Central memory CD4-positive, alpha-beta T cell (primary cell): ENCODE data around the gene PARVA.

Experiments used
- DNase-seq: peaks from one replicate; pipeline ENCODE4 v3.0.0; 2022

The PARVA gene

DNA sequence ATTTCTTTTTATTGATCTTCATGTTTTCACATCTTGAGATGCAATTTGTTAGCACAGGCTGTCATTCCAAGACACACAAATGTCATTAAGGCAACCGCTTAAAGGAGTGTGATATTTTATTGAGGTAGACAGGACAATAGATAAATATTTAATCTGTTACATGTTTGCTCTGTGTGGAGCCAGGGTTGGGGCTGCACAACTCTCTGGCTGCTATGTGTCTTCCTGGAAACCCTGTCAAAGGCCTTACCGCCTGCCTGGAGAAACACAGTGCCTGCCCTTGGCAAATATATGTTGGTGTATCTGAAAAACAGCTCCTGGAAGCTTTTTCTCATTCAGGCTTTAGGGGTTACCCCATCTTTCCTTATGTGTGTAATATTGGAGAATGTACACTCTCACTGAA is 157.2 kb downstream of the PARVA start:
- no peak for DNase-seq

DNA sequence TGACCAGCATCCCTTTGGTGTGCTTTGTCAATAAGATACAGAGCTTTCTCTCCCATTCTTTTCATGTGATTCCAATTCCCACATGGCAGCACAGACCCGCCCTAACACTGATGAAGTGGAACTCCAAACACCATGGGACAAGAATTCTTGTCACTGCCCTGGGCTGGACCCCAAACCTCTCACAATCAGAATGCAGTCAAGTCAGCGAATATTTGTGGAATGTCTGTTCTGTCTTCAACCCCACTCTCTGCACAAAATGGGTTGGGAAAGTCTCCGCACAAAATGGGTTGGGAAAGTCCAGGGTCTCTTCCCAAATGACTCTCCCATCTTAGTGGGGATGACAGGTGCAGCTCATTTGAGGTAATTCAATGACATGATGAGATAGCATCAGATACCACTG is 157.9 kb downstream of the PARVA start:
- DNase-seq, result no peak

DNA sequence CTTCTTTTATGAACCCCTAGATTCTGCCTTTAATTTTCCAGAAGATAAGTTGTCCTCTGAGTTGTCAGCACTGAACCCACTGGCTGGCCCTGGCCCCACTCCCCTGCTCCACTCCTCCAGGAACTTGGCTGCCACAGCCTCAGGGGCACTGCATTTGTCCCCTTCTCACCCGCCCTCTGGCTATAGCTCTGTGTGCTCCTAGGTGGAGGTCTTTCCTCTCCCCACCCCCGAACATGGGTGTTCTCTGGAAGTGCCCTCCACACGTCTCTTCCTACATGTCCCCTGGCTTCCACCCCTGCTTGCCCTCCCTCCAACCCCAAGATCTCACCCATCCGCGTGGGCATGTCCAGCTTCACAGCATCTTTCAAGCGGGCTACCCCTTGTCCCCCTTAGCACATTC is 159.2 kb downstream of the PARVA start:
- DNase-seq, result no peak

DNA sequence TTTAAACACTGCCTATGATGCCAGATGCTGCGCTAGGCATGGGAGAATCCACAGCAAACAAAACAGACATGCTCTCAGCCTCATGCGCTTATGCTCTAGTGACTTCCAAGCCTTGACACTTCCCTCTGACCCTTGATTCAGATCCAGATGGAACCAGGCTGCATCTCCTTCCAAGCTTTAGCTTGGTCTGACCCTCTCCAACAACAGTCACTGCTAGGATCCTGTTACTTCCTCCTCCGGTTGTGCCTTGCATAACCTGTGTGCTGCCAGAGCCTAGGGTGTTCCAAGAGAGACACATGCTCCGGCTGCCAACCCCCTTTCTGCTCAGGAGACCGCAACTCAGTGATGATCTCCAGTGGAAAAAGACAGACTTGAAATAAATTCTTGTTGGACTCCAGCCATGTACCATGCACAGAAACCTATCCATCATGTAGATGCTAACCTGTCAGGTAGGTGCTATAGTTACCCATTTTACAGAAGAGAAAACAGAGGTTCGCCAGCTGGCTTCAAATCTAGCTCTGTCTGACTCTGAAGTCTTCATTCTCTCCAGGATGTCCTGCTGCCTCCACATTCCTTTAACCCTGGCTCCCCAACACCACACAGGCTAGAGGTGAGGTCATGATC is 160.5 kb downstream of the PARVA start:
- no peak for DNase-seq

DNA sequence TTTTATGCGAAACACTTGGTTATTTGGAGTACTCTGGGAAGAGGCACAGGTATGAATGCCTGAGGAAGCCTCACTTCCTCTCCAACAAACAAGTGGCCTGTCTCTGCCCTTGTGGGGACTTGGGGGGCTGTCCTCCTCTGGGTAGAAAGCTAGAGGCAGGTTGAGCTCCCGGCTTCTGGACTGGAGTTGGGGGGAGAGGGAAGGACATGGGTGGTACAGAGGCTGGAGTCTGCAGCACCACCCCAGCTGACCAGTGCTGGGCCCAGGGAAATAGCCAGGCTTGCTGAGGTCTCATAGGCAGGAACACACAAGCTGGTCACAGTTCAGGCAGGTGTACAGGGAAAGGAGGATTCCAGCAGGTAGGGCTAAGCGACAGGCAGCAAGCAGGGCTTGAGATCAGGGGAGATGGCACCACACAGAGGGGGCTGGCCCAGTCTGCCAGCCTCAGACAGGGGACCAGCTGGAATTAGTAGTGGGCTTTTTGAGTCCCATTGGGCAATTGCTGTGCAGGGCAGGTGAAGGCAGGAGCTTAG is 161.6 kb downstream of the PARVA start:
- no peak for DNase-seq

DNA sequence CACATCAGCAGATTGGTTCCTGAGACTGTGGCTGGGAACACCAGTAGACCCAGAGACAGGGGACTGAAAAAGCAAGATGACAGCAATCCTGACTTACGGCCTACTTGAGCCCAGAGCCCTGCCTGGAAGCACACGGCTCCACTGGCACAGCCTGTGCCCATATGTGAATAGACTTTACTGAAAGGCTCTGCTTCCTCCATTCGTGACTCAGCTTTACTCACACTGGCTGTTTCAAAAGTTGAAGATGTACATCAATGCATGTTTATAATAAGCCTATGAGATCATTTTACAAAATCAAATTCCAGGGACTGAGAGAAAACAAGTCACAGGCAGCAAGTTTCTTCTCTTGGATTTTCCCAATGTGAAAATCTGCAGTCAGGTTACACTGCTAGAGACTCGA is 162.2 kb downstream of the PARVA start:
- no peak for DNase-seq

DNA sequence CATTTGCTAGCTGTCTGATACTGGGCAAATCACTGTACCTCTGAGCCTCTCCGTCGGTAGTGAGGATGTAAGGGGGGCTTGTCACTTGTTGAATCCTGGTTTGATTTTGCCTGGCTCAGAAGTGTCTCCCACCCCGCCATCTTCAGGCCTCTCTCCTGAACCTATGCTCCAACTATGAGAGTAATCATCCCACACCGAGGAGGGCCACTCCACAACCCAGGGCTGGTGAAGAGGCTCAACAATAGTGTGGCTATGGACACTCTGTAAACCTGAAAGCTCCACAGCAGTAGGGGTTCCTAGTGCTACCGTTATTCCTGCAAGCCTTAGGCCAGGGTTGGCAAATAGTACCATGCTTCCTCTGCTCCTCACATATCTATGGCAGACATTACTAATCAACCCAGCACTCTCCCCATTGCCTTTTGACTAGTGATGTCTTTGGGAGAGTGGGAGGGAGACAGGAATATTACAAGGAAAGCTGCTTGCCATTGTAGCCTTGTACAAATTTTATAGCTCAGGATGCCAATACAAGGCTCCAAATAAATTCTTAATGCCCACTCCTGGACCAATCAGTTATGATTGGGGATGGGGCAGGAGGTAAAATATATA is 162.8 kb downstream of the PARVA start:
- DNase-seq, result no peak

DNA sequence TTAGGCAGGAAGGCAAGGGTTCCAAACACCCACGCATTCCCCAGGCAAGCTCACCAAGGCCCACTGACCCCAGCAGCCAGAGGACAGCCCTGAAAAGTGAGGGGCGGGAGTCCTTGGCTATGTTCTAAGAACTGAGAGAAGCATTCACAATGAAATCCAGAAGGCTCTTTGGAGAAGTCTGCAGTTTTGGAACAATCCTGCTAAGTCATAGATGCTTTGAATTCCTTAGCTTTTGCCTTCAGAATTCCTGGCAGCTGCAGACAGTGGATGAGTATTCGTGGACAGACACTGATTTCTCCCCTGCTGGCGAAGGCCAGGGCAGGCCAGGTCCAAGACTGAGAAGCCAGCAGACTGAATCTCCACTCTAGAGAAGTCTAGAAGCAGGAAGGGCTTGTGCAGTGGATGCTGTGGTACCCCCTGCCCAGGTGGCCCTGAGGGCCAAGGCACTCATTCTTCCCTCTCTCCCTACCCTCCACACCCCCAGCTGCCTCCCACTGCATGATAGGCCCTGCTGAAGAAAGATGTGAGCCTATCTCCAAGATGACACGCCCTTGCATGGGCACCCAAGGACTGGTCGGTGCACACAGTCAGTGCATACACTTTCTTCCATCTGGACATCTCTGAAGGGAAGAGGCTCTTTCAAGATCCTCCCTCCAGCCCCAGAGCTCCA is 163.7 kb downstream of the PARVA start:
- no peak for DNase-seq

DNA sequence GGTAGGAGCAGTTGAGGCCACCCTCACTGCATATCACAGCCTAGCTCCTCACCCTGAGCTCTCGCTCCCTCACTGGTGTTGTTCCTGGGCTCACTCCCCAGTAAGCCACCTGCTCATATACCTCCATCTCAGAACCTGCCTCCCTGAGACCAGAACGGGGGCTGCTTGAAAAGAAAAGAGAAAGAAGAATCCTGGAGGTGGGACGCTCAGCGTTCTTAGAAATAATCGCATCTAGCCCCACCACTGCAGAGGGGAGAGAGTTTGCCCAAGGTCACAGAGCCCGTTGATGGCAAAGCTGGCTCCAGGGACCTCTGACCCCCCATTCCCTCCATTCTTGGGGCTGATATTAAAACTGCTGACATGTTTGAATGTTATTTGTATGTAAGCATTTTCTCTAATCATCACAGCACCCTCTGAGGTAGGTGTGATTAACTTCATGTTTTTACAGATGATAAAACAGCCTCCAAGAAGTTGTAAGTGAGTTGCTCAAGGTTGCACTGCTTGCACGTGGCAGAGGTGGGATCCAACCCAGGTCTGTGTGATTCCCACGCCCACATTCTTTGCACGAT is 164.3 kb downstream of the PARVA start:
- no peak for DNase-seq

DNA sequence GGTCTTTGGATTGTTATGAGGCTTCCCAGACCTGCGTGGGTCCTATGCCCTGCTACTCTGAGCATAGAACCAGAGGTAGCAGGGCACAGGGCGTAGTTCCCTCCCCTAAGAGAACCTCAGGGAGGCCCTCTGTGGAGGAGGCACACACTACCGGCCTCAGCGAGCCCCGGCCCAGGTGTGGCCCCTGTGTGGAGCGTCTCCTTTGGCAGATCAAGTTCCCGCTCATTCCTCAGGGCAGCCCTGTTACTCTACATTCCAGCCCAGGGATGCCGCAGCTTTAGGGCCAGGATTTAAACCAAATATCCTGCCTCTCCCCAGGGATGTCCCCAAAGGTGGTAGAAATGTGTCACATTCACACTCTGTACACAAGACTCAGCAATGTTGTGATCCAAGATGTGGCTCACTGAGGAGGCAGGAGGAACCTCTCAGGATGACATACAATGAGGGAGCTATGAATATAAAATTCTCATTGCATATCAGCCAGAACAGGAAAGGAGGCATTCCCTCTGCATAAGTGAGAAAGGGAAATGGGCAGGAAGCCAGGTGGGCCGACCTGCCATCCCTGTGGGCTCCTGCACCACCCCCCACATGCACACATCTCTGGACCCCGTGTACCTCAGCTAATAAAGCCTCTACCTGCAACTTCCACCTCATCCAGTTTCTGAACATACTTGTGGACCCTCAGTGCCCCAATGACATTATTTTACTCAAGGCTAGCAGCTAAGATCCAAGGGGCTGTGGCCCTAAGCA is 165.0 kb downstream of the PARVA start:
- no peak for DNase-seq

DNA sequence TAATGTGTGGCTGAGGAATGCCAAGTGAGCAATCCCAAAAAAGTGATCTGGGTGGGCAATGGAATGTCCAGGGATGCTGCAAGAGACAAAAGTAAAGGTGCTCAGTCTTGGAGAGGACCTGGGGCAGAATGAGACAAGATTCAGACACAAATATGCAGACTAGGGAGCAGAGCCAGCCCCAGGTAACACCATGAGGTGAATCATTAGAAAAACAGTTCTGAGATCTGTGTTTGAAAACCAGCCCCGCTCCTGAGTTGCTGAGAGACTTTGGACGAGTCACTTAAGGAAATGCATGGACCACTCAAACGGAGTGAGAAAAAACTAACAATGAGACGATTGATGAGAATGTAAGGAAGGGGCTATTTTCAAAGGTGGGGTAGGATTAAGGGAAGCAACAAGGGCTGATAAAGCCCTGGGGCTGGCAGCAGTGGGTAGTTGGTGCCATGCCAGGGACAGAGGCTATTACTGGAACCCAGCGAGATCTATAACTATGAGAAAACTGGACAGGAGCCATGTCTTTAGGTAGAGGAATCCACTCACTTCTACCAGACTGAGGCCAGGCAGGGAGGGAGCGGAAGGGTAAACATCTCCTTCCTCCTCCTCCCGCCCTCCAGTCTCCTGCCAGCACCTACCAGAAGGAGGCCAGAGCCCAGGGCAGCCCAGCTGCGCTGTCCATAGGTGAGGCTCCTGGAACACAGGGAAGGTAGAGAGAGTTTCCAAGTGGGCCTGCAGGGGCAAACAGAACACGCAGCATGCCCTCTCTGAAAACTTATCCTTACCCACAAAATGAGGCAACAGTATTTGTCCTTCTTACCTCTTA is 166.4 kb downstream of the PARVA start:
- DNase-seq, result no peak

DNA sequence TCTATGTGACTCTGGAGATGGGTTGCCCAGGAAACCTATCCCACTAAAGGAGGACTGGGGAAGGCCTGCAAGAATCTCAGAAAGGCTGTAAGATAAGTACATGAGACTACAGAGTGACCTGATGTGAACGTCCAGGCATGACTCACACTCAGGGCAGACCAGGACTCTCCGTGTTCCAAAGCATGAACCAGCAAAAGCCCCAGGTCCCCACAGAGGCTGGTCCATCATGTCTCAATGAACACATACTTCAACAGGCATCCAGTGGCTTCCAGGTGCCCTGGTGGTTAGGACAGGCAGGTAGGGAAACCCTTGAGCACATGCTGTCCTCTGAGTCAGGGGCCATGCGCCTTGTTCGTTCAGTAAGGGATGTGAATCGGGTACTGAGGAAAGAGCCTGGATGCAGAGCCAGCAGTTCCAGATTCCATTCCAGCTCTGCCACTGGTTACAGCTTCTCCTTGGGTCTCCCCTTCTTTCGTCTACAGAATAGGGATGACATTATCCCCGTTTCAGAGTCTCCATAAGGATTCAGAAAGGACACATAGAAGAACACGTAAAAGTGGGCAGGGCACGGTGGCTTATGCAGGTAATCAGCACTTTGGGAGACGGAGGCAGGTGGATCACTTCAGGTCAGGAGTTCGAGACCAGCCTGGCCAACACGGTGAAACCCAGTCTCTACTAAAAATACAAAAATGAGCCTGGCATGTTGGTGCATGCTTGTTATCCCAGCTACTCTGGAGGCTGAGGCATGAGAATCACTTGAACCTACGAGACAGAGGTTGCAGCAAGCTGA is 167.8 kb downstream of the PARVA start:
- no peak for DNase-seq

DNA sequence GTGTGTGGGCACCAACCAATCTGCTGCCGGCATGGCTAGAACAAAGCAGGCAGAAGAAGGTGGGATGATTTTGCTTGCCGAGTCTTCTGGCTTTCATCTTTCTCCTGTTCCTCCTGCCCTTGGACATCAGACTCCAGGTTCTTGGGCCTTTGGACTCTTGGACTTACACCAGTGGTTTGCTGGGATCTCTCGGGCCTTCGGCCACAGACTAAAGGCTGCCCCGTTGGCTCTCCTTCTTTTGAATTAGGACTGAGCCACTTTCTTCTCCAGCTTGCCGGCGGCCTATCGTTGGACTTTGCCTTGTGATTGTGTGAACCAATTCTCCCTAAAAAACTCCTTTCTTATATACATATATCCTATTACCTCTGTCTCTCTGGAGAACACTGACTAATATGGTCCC is 168.8 kb downstream of the PARVA start:
- DNase-seq, result no peak

DNA sequence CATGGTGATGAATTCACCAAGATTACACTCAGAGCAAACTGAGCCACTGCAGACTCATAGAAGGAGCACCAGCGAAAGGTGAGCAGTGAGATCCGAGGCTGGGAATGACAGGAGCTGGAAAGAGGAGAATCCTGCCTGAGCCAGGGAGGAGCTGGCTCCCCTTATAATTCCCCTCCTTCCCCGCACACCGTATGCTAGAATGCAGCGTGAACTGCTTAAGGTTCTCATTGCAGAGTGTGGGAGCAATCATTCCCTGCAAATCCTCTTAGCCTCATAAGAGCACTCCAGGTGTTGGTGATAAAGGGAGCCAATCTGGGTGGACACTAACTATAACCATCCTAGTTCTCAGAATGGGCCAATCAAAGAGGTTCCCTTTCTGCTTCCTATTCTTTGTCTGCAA is 169.3 kb downstream of the PARVA start:
- DNase-seq, result no peak

DNA sequence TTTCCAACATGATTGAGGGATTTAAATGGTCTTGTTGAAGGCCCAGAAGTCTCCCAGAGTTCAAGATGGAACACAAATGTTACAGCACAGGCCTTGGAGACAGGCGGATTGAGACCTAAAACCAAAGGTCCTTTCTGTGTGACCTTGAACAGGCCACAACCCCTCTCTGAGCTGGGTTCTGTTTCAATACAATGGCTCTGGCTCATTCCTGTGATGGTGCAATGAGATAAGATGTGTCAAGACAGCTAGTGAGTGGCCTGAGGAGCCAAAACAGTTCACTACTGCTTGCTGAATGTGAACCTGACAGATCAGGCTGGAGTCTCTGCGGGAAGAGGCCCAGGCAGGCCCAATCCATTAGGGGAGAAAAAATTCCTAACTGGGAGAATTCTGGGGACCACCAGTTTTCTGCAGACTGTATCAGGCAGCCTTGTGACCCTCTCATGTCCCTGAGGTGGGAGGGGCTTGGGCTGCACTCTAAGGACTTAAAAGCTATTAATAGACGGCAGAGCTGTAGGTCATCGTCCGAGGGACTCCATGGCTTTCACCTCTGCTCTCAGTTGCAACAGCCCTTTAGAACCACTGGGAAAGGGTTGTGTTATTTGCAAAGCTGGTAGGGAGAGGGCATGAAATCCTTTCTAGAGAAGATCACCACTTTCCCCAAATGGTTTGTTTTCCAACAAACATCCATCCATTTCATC is 170.7 kb downstream of the PARVA start:
- no peak for DNase-seq

DNA sequence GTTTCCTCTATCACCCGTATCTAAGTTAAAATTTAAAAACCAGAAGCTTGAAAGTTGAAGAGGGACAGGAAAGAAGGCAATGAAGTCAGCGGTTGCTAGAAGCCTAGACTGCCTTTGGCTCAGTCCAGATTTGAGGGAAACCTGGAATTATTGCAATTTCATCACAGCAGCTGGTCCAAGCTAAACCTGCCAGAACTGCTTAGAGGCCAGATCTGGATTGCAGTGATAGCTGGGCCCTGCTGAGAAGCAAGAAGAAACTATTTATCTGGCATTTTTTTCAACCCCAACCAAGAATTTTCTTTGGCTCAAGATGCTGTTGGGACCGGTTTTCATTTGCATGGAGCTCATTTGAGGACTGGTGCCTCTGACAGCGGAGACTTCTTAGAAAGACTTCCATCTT is 175.3 kb downstream of the PARVA start:
- DNase-seq, result no peak

DNA sequence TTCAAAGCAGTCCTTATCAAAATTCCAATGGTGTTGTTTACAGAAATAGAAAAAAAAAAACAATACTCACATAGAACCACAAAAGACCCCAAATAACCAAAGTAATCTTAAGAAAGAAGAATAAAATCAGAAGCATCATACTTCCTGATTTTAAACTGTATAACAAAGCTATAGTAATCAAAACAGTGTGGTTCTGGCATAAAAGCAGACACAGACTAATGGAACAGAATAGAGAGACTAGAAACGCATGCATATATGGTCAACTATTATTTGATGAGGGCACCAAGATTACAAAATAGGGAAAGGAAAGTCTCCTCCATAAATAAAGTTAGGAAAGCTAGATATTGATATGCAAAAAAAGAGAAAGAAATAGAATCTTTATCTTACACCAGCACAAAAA is 176.8 kb downstream of the PARVA start:
- no peak for DNase-seq

DNA sequence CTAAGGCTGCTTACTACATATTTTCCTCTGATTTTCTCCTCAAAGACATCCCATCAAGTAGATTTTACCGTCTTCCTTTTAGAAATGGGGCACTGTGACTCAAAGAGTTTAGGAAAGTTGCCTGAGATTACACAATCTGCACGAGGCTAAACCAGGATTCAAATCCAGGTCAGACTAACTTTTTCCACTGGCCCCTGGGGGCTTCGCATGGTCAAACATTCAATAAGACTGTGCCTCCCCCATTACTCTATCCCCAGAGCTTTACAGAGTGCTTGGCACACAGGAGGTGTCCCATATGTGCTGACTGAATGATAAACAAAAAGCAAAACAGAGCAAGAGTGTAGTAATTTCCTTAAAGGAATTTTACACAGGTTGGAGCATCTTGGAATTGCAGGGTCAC is 178.8 kb downstream of the PARVA start:
- DNase-seq, result no peak

DNA sequence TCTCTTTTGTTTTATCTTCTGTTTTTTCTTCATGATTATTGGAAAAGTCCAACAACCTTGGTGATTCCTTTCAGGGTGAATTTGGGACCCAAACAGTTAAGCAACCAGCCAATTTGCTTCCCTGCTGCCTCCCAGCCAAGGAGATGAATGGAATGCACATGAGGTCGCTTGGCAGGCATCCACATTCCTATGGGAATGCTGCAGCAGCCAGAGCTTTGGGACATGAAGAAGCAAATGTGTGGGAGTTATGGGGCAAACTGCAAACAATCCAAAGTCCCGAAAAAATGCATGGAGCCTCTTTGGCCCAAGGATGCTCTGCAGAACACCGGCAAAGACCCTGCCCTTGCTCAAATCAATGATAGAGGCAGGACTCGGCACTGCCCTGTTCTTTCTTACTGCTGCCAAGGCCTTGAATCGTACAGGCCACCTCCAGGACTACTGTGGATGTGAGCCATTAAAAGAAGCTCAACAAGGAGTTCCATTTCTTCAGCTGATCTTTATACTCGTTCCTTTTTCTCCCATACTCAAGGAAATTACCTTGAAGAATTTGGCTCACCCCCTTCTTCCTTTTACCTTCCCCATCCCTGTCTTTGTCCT is 179.5 kb downstream of the PARVA start:
- DNase-seq, result no peak

DNA sequence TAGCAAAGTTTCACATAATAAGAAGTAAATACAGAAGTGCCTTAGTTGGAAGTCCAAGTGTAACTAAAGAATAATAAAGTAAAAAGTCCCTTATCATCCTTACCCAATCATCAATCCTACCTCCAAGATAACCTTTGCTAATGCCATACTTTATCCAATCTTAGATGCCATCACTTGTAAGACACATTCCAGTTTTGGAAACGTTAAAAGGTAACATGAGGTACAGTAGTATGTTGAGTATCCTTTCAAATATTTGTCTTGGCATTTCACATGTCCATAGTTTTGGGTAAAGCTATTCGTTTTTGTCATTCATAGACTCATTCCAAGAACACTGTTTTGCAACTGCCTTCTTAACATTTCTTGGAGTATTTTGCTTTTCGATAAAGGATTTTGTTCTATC is 181.6 kb downstream of the PARVA start:
- no peak for DNase-seq
